ENCODE results near the gene RND2. TPM values are rescaled to one million over a fixed set of nuclear protein-coding genes. Genes with fewer than 3 reads are reported as not detected.

RND2 gene
- total RNA-seq, 4 donors from 2014 or later, result 0.79 to 2.1 (median 1.8) TPM

- no peak overlapping the region for H3K4me3 ChIP-seq
- DNase-seq (ENCODE audit: low spot score in 2 of 2), result no peak
- TF ChIP-seq EP300 (IDR thresholded peaks at IDR 0.05), result no peak
- TF ChIP-seq, protein P1, sequence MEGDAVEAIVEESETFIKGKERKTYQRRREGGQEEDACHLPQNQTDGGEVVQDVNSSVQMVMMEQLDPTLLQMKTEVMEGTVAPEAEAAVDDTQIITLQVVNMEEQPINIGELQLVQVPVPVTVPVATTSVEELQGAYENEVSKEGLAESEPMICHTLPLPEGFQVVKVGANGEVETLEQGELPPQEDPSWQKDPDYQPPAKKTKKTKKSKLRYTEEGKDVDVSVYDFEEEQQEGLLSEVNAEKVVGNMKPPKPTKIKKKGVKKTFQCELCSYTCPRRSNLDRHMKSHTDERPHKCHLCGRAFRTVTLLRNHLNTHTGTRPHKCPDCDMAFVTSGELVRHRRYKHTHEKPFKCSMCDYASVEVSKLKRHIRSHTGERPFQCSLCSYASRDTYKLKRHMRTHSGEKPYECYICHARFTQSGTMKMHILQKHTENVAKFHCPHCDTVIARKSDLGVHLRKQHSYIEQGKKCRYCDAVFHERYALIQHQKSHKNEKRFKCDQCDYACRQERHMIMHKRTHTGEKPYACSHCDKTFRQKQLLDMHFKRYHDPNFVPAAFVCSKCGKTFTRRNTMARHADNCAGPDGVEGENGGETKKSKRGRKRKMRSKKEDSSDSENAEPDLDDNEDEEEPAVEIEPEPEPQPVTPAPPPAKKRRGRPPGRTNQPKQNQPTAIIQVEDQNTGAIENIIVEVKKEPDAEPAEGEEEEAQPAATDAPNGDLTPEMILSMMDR (IDR thresholded peaks at IDR 0.05), result no peak
- no peak for TF ChIP-seq POLR2A (IDR thresholded peaks at IDR 0.05)
- no peak for TF ChIP-seq POLR2AphosphoS5 (IDR thresholded peaks at IDR 0.05)
- H3K27ac ChIP-seq, result no peak overlapping the region
- 89% methylated on average over 4 of the region's 4 CpGs for WGBS
- H3K9me3 ChIP-seq, result no peaks in the 10 kb centered on the region
- H3K4me1 ChIP-seq, result no peaks in the 10 kb centered on the region
- H3K36me3 ChIP-seq, result no peaks in the 10 kb centered on the region
- no peaks in the 10 kb centered on the region for H3K27me3 ChIP-seq
Measured at GRCh38 chr17:43074869-43075268, 49.8 kb downstream of the RND2 start.

- Histone ChIP-seq H3K27ac (no peak overlapping the region), H3K4me1 (peaks cover 6% of the 10 kb centered on the region), H3K27me3 (no peaks in the 10 kb centered on the region), H3K9me3 (no peaks in the 10 kb centered on the region), H3K4me3 (no peak overlapping the region), H3K36me3 (no peaks in the 10 kb centered on the region)
- TF ChIP-seq, protein P1 (IDR thresholded peaks at IDR 0.05), result no peak
- no peak for TF ChIP-seq EP300 (IDR thresholded peaks at IDR 0.05)
- no peak for TF ChIP-seq POLR2A (IDR thresholded peaks at IDR 0.05)
- TF ChIP-seq POLR2AphosphoS5 (IDR thresholded peaks at IDR 0.05), result no peak
- no peak for DNase-seq (ENCODE audit: low spot score in 2 of 2)
- 58% methylated on average over 1 of the region's 1 CpG for WGBS
Measured at GRCh38 chr17:43079641-43080302, 54.7 kb downstream of the RND2 start.

Other genes with a start within 250 kb of the RND2 start
- 1 to 10 TPM in 1 of 4 donors, under 1 TPM in 2, not detected in 1; 0.40 to 1.1 (median 0.98) TPM for gene WNK4, start 244.6 kb upstream of the RND2 start, total RNA-seq
- gene COA3, start 226.5 kb upstream of the RND2 start, total RNA-seq, result 10 to 100 TPM; 32.7 to 59.1 (median 49.5) TPM
- gene CNTD1, start 226.4 kb upstream of the RND2 start, total RNA-seq, result under 1 TPM in 1 of 4 donors, not detected in 3; 0.42 TPM
- gene BECN1, start 200.9 kb upstream of the RND2 start, total RNA-seq, result 100 to 1,000 TPM in 3 of 4 donors, 10 to 100 TPM in 1; 81.3 to 133 (median 104) TPM
- gene PSME3, start 191.8 kb upstream of the RND2 start, total RNA-seq, result 100 to 1,000 TPM in 1 of 4 donors, 10 to 100 TPM in 3; 47.0 to 106 (median 82.8) TPM
- gene AOC2, start 180.7 kb upstream of the RND2 start, total RNA-seq, result 1 to 10 TPM in 3 of 4 donors, under 1 TPM in 1; 0.64 to 5.5 (median 2.1) TPM
- gene AOC3, start 174.0 kb upstream of the RND2 start, total RNA-seq, result 10 to 100 TPM in 2 of 4 donors, 1 to 10 TPM in 2; 7.6 to 12.7 (median 11.0) TPM
- not detected for gene G6PC1, start 124.4 kb upstream of the RND2 start, total RNA-seq
- gene AARSD1, start 60.8 kb upstream of the RND2 start, total RNA-seq, result 10 to 100 TPM; 13.6 to 25.1 (median 16.9) TPM
- under 1 TPM in 2 of 4 donors, not detected in 2; 0.44 to 0.48 TPM for gene PTGES3L, start 45.2 kb upstream of the RND2 start, total RNA-seq
- gene RUNDC1, start 44.7 kb upstream of the RND2 start, total RNA-seq, result 10 to 100 TPM; 13.9 to 18.9 (median 16.2) TPM
- 1,000 to 10,000 TPM in 3 of 4 donors, 100 to 1,000 TPM in 1; 968 to 1,986 (median 1,251) TPM for gene RPL27, start 26.8 kb upstream of the RND2 start, total RNA-seq
- 10 to 100 TPM in 3 of 4 donors, 1 to 10 TPM in 1; 9.0 to 18.0 (median 13.7) TPM for gene IFI35, start 18.4 kb upstream of the RND2 start, total RNA-seq
- 100 to 1,000 TPM; 125 to 234 (median 188) TPM for gene VAT1, start 2.8 kb upstream of the RND2 start, total RNA-seq
- gene BRCA1, start 100.1 kb downstream of the RND2 start, total RNA-seq, result 1 to 10 TPM; 4.9 to 8.0 (median 5.3) TPM
- 100 to 1,000 TPM in 1 of 4 donors, 10 to 100 TPM in 3; 75.4 to 102 (median 89.6) TPM for gene NBR1, start 146.0 kb downstream of the RND2 start, total RNA-seq
- gene TMEM106A, start 186.6 kb downstream of the RND2 start, total RNA-seq, result 1 to 10 TPM; 1.2 to 3.5 (median 1.9) TPM
- not detected for gene CCDC200, start 203.4 kb downstream of the RND2 start, total RNA-seq
- gene RNU2-1, start 208.7 kb downstream of the RND2 start, total RNA-seq, result not detected